HG02642 (cell line): ENCODE data around the gene SLC4A1.

Experiments used
- ATAC-seq: cut with Tn5 transposase; IDR thresholded peaks from one replicate; pipeline ENCODE4 v1.9.1; 2021; ENCODE audit warnings: mild to moderate bottlenecking; ENCODE audit not compliant: unreplicated experiment, poor library complexity

The SLC4A1 gene

GRCh38 chr17:44222112-44222869 is 45.6 kb downstream of the SLC4A1 start:
- no peak for ATAC-seq

GRCh38 chr17:44221862-44222111 is 46.1 kb downstream of the SLC4A1 start:
- no peak for ATAC-seq

- no peak for ATAC-seq
Observed at GRCh38 chr17:44221084-44221861, 46.7 kb downstream of the SLC4A1 start.

DNA sequence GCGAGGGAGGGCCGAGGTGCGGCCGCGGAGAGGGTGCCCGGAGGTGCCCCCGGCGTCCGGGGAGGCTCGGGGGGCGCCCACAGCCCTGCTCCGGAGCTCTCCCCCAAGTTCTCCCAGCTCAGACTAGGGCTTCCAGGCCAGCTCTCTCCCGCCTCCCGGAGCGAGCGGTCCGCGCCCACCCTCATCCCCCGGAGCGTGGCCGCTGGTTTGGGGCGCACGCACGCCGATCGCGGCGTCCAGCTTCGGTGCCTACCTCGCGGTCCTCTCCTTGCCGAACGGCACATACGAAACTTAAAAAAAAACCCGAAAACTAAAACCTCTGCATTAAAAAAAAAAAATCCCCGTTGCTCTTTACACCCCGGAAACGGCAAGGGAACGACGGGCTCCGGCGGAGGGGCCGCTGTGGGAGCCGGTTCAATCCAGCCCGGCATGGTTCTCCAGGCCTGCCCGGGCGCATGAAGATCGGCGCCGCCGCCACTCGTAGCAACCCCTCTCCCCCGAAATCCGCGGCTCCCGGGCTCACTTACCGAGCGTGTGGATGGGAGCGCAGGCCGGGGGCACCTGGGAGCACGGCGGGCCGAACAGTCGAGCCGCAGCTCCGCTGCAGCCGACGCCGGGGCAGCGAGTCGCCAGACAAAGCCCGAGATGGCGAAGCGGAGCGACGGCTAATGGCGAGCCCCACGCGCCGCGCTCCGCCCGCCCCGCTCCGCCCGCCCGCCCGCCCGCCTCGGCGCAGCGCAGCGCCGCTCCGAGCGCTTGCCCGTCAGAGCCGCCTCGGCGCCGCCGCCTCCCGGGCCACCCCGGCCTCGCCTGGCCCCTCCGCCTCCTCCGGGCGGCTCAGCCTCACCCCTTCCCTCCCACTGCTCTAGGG is 47.5 kb downstream of the SLC4A1 start:
- ATAC-seq = peak; percentile 9

GRCh38 chr17:44219616-44220212 is 48.2 kb downstream of the SLC4A1 start, which contains the start of gene UBTF:
UBTF (minus strand) TSS chr17:44219675; CDS start chr17:44218229, 1,446 bp downstream.
- ATAC-seq = peak; percentile 17

DNA sequence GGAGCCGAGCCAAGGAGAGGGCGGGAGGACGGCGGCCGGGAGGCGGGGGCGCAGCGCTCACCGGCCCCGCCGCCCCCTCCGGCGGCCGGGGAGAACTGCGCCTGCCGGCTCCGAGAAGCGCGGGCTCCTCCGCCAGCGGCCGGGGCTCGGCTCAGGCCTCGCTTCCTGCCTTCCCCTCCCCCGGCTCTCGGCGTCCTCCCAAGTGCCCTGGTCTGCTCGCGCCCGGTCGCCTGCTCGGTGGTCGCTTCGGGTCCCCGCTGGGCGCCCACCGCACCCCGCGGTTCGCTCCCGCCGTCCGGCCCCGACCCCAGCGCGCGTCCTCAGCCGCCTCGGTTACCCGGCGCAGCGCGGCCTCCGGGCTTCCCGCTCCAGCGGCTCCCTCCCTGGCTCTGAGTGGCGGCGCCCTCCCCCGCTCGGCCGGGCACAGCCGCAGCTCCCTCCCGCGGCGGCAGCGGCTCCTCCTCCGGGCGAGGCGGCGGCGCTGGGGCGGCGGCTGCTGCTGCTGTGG is 48.8 kb downstream of the SLC4A1 start:
- ATAC-seq = peak; percentile 40

DNA sequence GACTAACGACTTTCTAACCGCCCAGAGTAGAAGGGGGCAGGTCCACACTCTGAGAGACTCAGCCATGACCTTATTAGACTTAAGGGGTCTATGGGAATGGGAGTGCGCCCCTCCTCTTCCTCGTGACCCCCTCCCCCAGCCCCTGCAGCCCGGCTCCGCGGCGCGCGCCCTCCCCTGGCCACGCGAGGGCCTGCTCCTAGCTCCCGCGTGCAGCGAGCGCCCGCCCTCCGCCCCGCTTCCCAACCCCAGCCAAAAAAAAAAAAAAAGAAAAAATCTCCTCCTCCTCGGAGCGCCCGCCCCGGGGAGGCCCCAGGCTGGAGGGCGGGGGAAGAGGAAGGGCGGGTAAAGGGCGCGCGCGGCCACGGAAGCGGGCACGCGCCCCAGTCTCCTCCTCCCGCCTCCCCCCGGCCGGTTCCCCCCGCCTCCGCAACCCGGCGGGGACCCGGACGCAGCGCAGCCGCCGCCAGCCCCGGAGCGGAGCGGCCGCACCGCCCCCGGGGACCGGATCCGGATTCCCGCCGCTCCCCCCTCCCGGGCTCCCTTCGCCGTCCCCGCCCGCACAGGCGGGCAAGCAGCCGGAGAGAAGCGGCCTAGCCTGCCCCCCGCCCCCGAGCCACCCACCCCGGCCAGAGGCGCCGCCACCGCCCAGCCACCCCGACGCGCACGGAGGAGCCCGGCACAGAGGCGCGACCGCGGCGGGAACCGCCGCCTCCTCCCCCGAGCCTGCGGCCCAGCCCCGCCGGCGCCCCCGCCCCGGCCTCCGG is 49.4 kb downstream of the SLC4A1 start:
- peak; percentile 46 for ATAC-seq

GRCh38 chr17:44217738-44218343 is 50.1 kb downstream of the SLC4A1 start:
- no peak for ATAC-seq

DNA sequence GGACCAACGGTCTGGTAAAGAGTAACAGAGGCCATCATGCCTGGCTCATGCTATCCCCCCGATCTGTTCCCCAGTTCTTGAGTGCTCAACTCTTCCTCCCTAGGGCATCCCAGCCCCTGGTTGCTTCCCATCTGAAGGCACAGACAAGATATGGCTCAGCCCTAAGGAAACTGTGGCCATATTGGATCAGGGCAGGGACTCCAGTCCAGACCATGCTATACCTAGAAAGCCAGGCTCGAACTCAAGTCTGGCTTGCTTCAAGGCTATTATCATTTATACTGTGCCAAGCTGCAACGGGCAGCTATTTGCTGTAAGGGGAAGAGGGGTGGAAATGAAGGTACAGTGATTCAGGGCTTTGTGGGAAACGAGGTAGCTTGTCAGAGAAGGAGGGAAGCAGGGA is 51.2 kb downstream of the SLC4A1 start:
- ATAC-seq = no peak

DNA sequence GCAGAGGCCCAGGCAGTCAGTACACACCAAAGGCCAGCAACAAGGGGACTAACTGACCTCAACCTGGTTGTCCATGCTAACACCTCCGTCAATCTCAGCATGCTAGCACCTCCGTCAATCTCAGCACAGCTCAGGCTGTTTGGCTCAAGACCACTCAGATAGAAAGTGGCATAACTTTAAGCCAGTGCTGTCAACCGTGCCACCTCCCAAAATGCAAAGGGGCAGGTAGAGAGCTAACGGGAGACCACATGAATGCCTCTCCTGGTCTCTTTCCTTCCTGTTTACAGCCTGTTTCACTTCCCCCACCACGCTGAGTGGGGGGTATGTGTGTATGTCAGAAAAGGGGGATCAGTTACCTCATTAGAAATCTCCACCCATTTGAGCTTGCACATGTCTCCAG is 51.8 kb downstream of the SLC4A1 start:
- ATAC-seq = no peak

- ATAC-seq = no peak
Observed at GRCh38 chr17:44214896-44215295, 53.0 kb downstream of the SLC4A1 start.

DNA sequence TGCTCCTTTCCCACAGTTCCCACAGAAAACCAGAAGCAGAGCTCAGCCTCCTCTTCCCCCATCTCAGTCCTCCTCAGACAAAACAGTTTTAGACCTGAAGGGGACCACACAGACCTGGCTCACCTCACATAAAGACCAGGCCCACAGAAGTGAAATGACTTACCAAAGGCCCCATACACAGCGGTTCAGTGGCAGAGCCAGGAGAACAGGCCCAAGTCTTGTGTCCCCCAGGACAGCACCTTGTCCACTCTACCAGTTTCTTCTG is 53.8 kb downstream of the SLC4A1 start:
- ATAC-seq = no peak

GRCh38 chr17:44213403-44214229 is 54.3 kb downstream of the SLC4A1 start:
- ATAC-seq = no peak

GRCh38 chr17:44212507-44213402 is 55.2 kb downstream of the SLC4A1 start:
- no peak for ATAC-seq

DNA sequence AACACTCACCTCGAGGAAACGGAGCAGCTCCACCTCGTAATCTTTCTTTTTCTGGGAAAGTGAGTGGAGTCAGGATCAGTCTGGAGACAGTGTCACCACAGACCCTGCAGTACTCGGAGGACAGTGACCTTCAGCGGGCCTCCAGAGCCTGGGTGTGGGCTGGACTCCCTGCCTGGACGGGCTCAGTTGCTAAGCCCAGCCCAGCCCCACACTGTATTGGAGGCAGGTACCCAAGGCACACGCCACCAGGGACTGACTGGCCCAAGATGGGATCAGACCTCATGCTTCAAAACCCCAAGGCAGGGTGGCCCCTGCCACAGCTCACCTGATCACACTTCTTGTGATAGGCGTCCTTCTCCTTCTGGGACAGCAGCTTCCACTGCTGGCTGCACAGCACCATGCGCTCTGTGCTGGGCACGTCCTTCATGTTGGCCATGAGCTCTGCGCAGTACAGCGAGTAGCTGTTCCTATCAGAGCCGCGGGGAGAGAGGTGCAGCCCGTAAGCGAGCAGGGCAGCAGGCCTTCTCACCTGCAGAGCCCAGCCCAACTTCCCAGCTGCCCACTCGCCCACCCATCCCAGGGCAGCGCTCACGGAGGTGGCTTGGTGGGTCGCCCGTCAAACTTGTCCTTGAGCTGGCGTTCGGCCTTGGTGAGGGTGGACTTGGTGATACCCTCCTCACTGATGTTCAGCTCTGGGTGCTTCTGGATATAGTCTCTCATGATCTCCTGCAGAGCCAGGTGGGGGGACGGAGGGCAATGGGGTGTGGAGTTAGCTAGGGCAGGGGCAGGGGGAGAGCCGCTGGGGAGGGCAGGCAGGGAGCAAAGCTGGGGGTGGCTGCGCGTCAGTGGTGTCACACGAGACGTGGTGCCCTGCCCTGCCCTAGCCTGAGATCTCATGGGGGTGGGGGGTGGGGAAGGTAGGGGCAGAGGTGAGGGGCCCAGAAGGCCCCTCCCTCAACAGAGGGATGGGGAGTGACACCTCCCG is 56.4 kb downstream of the SLC4A1 start:
- ATAC-seq = no peak

DNA sequence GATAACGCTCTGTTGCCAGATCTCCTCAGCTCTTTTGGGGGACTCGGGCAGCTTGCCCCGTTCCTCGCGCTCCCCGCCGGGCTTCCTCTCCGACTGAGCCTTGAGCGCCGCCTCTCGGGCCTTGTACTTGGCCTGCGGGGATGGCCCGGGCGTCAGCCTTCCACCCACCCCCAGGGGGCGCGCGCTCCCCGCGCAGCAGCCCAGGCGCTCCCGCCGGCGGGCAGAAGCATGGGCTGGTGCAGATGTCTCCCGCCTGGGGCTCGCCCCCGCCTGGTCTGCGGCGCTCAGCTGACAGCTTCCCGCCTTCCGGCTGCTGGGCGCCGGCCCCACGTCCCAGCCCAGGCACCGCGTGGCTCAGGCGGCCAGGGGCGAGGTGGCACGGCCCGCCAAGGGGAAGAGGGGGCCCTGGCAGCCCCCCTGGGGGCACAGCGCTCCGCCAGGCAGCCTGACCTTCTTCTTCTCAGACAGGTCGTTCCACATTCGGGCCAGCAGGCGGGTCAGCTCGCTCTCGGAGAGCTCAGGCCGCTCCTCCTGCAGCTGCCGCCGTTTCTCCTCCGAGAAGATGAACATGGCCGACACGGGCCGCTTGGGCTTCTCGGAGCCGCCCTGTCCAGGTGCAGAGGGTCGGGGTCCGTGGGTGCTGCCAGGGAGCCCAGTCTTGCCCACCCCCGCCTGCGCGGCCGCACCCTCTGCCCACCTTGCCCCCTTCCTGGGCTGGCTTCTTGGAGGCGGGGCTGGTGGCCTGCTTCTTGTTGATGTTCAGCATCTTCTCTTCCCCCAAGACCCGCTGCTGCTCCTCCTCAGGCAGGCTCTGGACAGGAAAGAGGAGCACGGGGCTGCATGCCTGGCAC is 57.4 kb downstream of the SLC4A1 start:
- peak; percentile 83 for ATAC-seq
